HG03095 (cell line): ENCODE data around the gene MXD4.
A peak's percentile ranks its signal among the peaks of the same experiment; 100 is the strongest.

Experiments used
- ATAC-seq: cut with Tn5 transposase; IDR thresholded peaks from one replicate; pipeline ENCODE4 v1.9.1; 2021; ENCODE audit warnings: moderate library complexity; ENCODE audit not compliant: unreplicated experiment

Gene MXD4, protein sequence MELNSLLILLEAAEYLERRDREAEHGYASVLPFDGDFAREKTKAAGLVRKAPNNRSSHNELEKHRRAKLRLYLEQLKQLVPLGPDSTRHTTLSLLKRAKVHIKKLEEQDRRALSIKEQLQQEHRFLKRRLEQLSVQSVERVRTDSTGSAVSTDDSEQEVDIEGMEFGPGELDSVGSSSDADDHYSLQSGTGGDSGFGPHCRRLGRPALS

DNA sequence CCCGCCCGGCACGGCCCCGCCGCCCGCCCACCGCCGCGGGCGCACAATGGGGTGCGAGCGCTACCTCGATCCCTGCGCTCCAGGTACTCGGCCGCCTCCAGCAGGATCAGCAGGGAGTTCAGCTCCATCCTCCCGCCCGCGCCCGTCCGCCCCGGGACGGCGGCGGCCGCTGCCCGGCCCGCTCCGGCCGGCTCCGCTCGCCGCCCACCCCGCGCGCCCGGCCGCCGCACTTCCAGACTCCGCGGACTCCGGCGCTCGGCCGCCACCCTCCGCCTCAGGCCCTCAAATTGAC lies at the start of gene MXD4:
Gene MXD4 (minus strand): TSS at position 257 of the 292 bp plus-strand sequence. CDS start 129 bp downstream, at position 128.
- ATAC-seq, result peak; percentile 0

DNA sequence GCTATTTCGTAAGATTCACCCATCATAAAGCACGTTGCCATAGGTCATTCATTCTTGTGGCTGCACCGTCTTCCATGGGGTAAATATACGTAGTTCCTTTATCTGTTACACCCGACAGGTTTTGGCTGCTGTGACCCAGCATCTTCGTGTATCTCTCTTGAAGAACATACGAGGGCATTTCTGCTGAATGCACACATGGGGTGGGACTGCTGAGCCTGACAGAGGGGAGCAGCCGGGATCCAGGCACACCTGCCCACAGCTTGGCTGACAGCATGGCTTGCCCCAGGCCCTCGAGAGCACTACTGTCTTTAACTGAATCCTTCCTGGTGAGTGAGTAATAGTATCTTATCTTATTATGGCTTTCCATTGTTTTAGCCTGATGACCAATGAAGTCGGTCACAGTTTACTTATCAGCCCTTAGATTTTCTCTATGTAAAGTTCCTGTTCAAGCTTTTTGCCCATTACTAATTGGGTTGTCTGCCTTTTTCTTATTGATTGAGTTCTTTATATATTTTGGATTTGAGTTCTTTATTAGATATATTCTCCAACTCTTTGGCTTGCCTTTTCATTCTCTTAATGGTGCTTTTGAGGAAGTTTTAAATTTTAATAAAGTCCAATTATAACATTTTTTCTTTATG lies 45.0 kb upstream of the MXD4 start:
- ATAC-seq, result no peak

DNA sequence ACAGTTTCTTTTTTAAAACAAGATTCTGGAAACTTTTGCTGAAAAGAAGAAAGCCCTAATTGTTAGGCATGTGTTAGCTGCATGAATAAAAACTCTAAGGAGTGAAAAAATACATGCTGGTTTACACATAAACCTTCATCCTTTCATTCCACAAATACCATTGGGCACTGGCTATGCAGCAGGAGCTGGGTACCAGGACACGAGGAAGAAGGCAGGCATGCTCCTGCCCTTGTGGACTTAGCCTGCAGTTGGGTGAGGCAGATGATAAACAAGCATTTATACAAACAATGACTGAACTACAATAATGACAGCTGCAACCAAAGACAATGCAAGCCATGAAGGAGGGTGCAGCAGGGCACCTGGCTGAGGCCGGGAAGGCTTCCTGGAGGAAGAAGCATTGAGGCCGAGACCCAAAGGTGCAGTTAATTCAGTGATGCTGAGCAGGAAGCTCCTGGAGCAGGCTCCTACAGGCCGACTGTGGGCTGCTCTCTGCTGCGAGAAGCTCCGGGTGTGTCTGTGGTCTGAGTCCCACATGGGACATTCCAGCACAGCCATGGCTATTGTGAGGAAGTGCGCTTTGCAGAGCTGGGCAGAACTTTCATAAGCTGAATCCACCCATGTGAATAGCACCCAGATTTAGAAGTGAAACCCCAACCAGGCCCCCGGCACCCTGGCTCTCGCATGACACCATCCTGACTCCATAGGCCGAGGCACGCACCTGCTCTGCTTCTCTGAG lies 44.0 kb upstream of the MXD4 start:
- no peak for ATAC-seq

- no peak for ATAC-seq
Measured at GRCh38 chr4:2304877-2305561, 43.1 kb upstream of the MXD4 start.

GRCh38 chr4:2304321-2304876 lies 42.5 kb upstream of the MXD4 start:
- ATAC-seq, result no peak

GRCh38 chr4:2303686-2304320 lies 41.9 kb upstream of the MXD4 start:
- no peak for ATAC-seq

DNA sequence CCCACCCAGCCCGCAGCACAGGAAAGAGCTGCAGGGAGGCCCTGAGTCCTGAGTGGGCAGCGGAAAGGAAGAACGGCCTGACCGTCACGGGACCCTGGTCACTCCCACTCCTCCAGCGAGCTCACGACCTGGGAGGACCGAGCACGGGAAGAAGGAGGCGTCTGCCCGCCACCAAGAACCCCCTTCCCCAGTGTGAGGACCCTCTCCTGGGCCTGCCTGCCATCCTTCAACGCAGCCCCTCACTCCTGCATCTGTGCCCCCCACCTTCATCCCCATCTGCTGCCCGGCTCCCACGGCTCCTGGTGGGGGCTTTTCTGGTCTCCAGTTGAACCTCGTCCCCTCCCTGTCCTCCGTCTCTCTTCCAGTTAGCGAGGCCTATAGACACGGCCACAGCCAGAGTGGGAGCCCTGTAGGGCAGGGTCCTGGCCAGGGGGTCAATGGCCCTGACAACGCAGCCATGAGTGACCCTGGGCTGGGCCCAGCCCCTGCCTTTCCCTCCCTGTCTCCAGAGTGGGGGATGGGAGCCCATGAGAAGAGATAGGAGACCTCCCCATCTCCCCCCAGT lies 41.3 kb upstream of the MXD4 start:
- ATAC-seq, result no peak

- ATAC-seq, result no peak
Measured at GRCh38 chr4:2302387-2303119, 40.6 kb upstream of the MXD4 start.

DNA sequence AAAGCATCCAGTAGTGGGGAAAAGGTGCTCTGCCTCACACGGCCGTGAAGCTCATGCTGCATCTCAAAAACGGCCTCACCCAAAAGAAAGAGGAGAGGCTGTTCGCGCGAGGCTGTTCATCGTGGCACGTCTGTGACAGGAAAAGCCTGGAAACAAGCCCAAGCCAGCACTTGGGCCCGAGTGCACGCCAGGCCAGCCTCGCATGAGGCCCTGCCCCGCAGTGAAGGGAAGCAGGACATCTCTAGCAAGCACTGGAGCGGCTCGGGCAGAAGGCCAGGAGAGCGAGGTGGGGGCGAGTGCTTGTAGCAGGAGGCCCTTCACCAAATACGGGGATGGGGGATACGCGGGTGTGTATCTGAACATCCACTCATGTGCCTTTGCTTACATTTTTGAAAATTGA lies 39.9 kb upstream of the MXD4 start:
- no peak for ATAC-seq

DNA sequence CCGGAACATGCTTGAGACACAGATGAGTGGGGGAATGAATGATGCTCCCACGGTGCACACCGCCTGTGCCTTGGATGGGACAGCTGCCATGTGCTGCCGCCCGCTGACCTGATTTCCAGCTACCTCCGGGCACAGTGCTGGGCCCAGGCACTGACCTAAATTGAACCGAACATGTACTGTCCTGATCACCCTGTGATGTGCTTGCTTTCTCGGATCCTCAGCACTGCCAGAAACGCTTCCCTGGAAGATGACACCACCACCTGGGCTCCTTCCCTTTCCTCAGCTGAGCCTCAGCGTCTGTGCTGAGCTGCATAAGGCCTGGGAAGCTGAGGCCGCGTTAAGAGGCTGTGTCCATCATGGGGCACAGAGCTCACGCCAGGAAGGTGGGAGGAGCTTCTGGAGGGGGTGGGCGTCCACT lies 39.3 kb upstream of the MXD4 start:
- ATAC-seq, result no peak

DNA sequence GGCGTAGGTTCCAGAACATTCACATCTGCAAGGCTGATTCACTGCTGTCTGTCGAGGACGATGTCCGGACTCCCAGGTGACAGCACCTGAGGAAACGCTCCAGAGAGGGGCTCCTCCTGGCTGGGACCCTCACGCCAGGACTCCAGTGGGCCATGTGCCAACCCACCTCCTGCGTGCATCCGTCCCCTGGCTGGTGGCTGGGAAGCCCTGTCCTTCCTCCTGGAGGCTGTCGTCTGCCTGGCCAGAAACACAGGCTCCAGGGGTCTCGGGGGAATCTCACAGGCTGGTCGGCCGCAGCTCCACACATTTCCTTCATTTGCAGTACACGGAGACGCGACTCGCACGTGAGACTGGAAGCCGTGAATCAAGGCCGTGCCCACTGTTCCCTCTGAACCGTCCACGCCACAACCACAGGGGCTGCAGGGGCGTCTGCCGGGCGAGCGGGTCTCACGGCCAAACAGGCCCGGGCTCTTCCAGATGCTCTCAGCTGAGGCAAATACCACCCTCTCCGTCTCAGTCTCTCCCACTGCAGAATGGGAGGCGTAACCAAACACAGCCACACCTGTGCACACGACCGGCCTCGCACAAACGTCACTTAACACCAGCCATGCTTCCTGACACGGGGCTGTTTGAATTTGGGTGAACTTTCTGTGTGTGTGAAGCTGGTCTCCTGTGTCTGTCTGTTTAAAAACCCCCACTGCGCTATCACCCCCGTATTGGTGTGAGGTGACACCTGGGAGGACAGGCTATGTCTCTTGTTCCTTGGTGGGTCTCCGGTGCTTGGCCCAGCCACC lies 38.7 kb upstream of the MXD4 start:
- ATAC-seq, result no peak

- no peak for ATAC-seq
Measured at GRCh38 chr4:2299794-2300193, 37.9 kb upstream of the MXD4 start.

GRCh38 chr4:2298532-2298991 lies 36.7 kb upstream of the MXD4 start:
- no peak for ATAC-seq

GRCh38 chr4:2297606-2298531 lies 36.0 kb upstream of the MXD4 start:
- no peak for ATAC-seq

DNA sequence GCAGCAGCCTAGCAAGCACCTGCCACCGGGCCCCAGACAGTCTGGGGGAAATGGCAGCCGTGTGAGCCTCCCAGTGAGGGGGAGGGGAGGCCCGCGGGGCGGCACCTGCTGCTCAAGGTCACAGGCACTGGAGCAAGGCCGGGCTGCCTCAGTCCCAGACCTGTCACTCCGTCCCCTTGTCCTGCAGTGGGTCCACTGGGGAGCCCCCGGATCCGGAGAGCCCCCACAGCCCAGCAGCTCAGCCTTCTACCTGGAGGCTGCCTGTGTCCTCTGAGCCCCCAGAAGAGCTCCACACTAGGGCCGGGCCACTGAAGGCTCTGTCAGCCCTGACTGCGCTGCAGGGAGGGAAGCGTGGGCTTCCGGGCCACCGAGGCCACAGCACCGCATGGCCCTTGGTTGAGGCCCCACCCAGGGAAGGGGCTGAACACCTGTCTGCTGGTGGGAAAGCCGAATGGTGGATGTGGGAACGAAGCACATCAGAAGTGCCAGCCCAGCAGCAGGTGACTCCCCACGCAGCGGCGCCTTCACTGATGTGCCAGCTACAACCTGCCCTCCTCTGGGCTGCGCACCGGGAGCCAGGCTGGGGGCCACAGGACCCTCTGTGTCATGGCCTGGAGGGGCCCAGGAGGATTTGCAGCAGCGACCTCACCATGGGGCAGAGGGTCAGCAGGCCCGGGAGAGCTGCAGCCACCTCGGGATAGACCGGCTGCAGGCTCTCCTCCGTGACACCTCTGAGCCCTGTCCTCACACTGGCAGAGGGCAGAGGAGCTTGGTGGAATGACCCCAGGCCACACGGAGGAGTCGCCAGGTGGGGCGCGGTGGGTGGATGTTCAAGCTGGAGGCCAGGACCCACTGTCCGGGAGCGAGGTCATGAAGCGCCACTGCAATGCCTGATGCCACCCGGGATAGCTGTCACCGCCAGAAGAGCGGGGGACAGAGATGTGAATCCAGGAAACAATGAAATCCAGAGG lies 35.0 kb upstream of the MXD4 start:
- ATAC-seq, result no peak

- no peak for ATAC-seq
Measured at GRCh38 chr4:2295900-2296442, 34.1 kb upstream of the MXD4 start.

DNA sequence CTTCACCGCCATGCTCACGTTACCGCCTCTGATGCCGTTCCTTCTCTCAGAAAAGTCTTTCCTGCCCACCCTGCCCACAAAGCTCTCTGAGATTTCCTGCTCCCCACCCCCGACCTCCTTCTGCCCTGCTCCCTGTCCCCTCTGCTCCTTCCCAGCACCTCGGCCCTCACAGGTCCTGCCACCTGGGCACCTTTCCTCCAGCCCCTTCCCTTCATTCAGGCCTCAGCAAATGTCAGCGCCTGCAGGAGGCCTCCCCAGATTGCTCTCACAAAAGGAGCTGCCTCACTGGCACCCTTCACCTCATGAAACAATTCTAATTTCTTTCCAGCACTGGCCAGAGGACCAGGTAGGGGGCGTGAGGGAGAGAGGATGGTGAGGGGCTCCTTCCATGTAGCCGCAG lies 33.6 kb upstream of the MXD4 start:
- no peak for ATAC-seq
